GM12878 (cell line): ENCODE data around the gene OR7A5. TPM values are rescaled to one million over a fixed set of nuclear protein-coding genes. Genes with fewer than 3 reads are reported as not detected.
"Not testable (repeated sequence)": the region's sequence is repeated elsewhere in the genome, so short reads cannot be mapped to it uniquely, and the experiment has no call there.

Experiments used
- ATAC-seq: fragments of 200-7000 bp; cut with Tn5 transposase; 3 replicates; pipeline ENCODE4 v1.9.1; 2020; ENCODE audit warnings: mild to moderate bottlenecking, moderate library complexity
- BruUV-seq: library from RNA; stranded (reverse); fragments of 400-500 nt; replicated peaks from 2 replicates; lab custom pipeline; 2021; lab: Mats Ljungman, UMichigan
- CTCF ChIA-PET: fragments of 300-600 bp; sonication (Branson Sonifier 250); formaldehyde crosslinking; extraction: SDS; loops from one replicate; lab custom pipeline; 2021; ENCODE audit warnings: inconsistent platforms; lab: Yijun Ruan, JAX
- POLR2A ChIA-PET: fragments of 350-600 bp; formaldehyde crosslinking; extraction: SDS; loops from one replicate; lab custom pipeline; 2021; ENCODE audit warnings: inconsistent platforms; lab: Charles Lee
- RAD21 ChIA-PET: fragments of 300-600 bp; sonication (Branson Sonifier 250); formaldehyde crosslinking; loops from one replicate; lab custom pipeline; 2023; ENCODE audit warnings: antibody characterized with exemption; ENCODE audit not compliant: unreplicated experiment; lab: Charles Lee
- SMC1A ChIA-PET: fragments of 300-600 bp; sonication (Branson Sonifier 250); formaldehyde crosslinking; loops from one replicate; lab custom pipeline; 2023; ENCODE audit not compliant: unreplicated experiment, uncharacterized antibody; lab: Charles Lee
- DNase-seq: peaks from one replicate; pipeline ENCODE4 v3.0.0-alpha.2; 2011; ENCODE audit warnings: low read depth, low spot score
- FAIRE-seq: peaks from 3 replicates; lab custom pipeline; 2011; peaks lifted over from hg19 to GRCh38; lab: Jason Lieb, UNC
- H2AFZ ChIP-seq: 2 replicates; pipeline ENCODE4 v1.6.0; 2011; ENCODE audit warnings: low read depth, low read length, control low read depth; ENCODE audit not compliant: control insufficient read depth
- H3K27ac ChIP-seq: 2 replicates; pipeline ENCODE4 v1.5.1; 2011; ENCODE audit warnings: control low read depth; ENCODE audit not compliant: control insufficient read depth, insufficient read depth
- H3K27me3 ChIP-seq, 2 experiments: replicated peaks in 1 of 2; 2 replicates each; pipeline versions ENCODE4 v1.6.0 to v1.6.1; 2011; ENCODE audit warnings: low read length in 1 of 2; ENCODE audit not compliant: control insufficient read depth in 2 of 2, insufficient read depth in 2 of 2
- H3K36me3 ChIP-seq, 2 experiments: 2 replicates each; pipeline ENCODE4 v1.5.1; 2011; ENCODE audit warnings: low read length in 1 of 2; ENCODE audit not compliant: control insufficient read depth in 2 of 2, insufficient read depth in 2 of 2
- H3K4me1 ChIP-seq: 2 replicates; pipeline ENCODE4 v1.6.1; 2011; ENCODE audit warnings: mild to moderate bottlenecking, low read length, moderate library complexity, mixed read lengths; ENCODE audit not compliant: control insufficient read depth, insufficient read depth
- H3K4me2 ChIP-seq: 2 replicates; pipeline ENCODE4 v1.6.0; 2011; ENCODE audit warnings: control low read depth; ENCODE audit not compliant: control insufficient read depth, insufficient read depth
- H3K4me3 ChIP-seq: fragments of 200-600 bp; sonication (generic); 2 replicates; pipeline ENCODE4 v1.5.1; 2016
- H3K79me2 ChIP-seq: 2 replicates; pipeline ENCODE4 v1.6.0; 2011; ENCODE audit warnings: low read length; ENCODE audit not compliant: control insufficient read depth, insufficient read depth
- H3K9ac ChIP-seq: 2 replicates; pipeline ENCODE4 v1.8.0; 2011; ENCODE audit warnings: low read length, control low read depth, mixed read lengths; ENCODE audit not compliant: control insufficient read depth, insufficient read depth
- H3K9me3 ChIP-seq: replicated peaks from 3 replicates; pipeline ENCODE4 v1.5.1; 2011; ENCODE audit warnings: mild to moderate bottlenecking, low read length; ENCODE audit not compliant: control insufficient read depth, insufficient read depth
- H4K20me1 ChIP-seq: 2 replicates; pipeline ENCODE4 v1.6.0; 2011; ENCODE audit not compliant: control insufficient read depth, insufficient read depth
- BHLHE40 ChIP-seq, 2 experiments: fragments of 450-650 bp in 1 of 2; IDR thresholded peaks; 2 replicates each; pipeline ENCODE4 v1.6.1; 2011 to 2017; ENCODE audit warnings: low read depth in 2 of 2, borderline replicate concordance in 1 of 2, improper control_type of control experiment in 1 of 2, low read length in 1 of 2, mild to moderate bottlenecking in 1 of 2
- ETV6 ChIP-seq, 2 experiments: fragments of 450-650 bp in 1 of 2; IDR thresholded peaks in 1 of 2; conservative IDR thresholded peaks in 1 of 2; 2 replicates each; pipeline ENCODE4 v1.6.1; 2014; ENCODE audit warnings: antibody characterized with exemption in 1 of 2, borderline replicate concordance in 1 of 2, low read depth in 1 of 2, mild to moderate bottlenecking in 1 of 2, moderate library complexity in 1 of 2
- IKZF2 ChIP-seq, 2 experiments: fragments of 450-650 bp; IDR thresholded peaks; 2 replicates each; pipeline ENCODE4 v1.6.1; 2017; ENCODE audit warnings: mild to moderate bottlenecking in 2 of 2, moderate library complexity in 2 of 2
- MYB ChIP-seq: fragments of 150-350 bp; IDR thresholded peaks from 2 replicates; pipeline ENCODE4 v1.6.1; 2014; ENCODE audit warnings: mild to moderate bottlenecking, low read depth, low read length, borderline replicate concordance
- NFIC ChIP-seq: IDR thresholded peaks from 2 replicates; pipeline ENCODE4 v1.6.1; 2012; ENCODE audit warnings: low read depth, mild to moderate bottlenecking, inconsistent platforms, low read length, moderate library complexity
- NFYB ChIP-seq: IDR thresholded peaks from 2 replicates; pipeline ENCODE4 v1.6.1; 2011; ENCODE audit warnings: low read depth, mild to moderate bottlenecking, low read length, improper control_type of control experiment, moderate library complexity; ENCODE audit not compliant: insufficient read depth
- SP1 ChIP-seq: IDR thresholded peaks from one replicate; pipeline ENCODE4 v1.6.1; 2011; ENCODE audit warnings: low read depth, low read length
- TAF1 ChIP-seq: IDR thresholded peaks from 2 replicates; pipeline ENCODE4 v1.6.1; 2011; ENCODE audit warnings: mild to moderate bottlenecking, low read depth, low read length, borderline replicate concordance
- TARDBP ChIP-seq: IDR thresholded peaks from 2 replicates; pipeline ENCODE4 v1.6.1; 2016; ENCODE audit warnings: borderline replicate concordance
- ZBTB4 ChIP-seq: fragments of 450-650 bp; formaldehyde crosslinking; IDR thresholded peaks from 2 replicates; pipeline ENCODE4 v1.4.0; 2022; ENCODE audit warnings: mild to moderate bottlenecking, moderate library complexity
- WGBS: methylation state at CpG from one replicate; pipeline ENCODE4 v1.1.6; 2016; ENCODE audit warnings: low lambda C conversion rate; ENCODE audit not compliant: insufficient replicate concordance, insufficient coverage; ENCODE audit errors: missing lambda C conversion rate; 5-methylcytosine and 5-hydroxymethylcytosine counted together
- in situ Hi-C: fragments of 300-500 bp; cut with MboI; formaldehyde crosslinking; loops from 9 replicates; pipeline ENCODE4 v1.14.3; 2018; ENCODE audit warnings: mixed read lengths
- intact Hi-C: fragments of 100-400 bp; cut with micrococcal nuclease; formaldehyde crosslinking; loops from one replicate; pipeline ENCODE4 v1.14.2; 2022; ENCODE audit not compliant: unreplicated experiment
- polyA plus RNA-seq, 11 experiments: library from polyadenylated mRNA; depleted of rRNA in 4 of 11; unstranded in 6 of 11; stranded (reverse) in 5 of 11; fragments of >200 nt; fragmentation: Nextera tagmentation in 4 of 11; fragmentation: Illumina TruSeq in 1 of 11; extraction: Ambion mirVana in 4 of 11; extraction: Trizol in 1 of 11; gene quantifications; 1 replicate in 1 of 11; 2 replicates in 10 of 11; pipeline versions ENCODE4 v1.2.1 to v1.2.3, GENCODE V29; 2011 to 2016; ENCODE audit warnings: inconsistent platforms in 2 of 11, missing spikeins in 2 of 11, low read depth in 1 of 11
- total RNA-seq, 4 experiments: library from RNA; depleted of rRNA in 3 of 4; stranded (reverse); fragments of >200 nt in 3 of 4; fragmentation: Illumina TruSeq in 1 of 4; extraction: Trizol in 1 of 4; gene quantifications; 2 replicates each; pipeline versions ENCODE4 v1.2.1 to v1.2.3, GENCODE V29; 2013 to 2021

OR7A5 gene
- total and polyA plus RNA-seq, 10 of the 15 experiments (the other 5 are each of a cell fraction or from before 2014, with no cell fraction given): not detected

- ATAC-seq (no peak), FAIRE-seq (no peak), DNase-seq (no peak)
- no peaks in the 10 kb centered on the region for H3K9me3 ChIP-seq
- TF ChIP-seq MYB: no peak
- TF ChIP-seq IKZF2 (IDR thresholded peaks at IDR 0.05): no peak
- no peak for TF ChIP-seq NFIC
- TF ChIP-seq BHLHE40 (IDR thresholded peaks at IDR 0.05; ENCODE audit: borderline replicate concordance in 1 of 2, low read depth in 2 of 2, low read length in 1 of 2): no peak
- no peak for TF ChIP-seq NFYB
- no peak for TF ChIP-seq TARDBP
- TF ChIP-seq ETV6 (conservative IDR thresholded peaks at IDR 0.05 in 1 of 2, IDR thresholded peaks at IDR 0.05 in 1 of 2; ENCODE audit: borderline replicate concordance in 1 of 2, low read depth in 1 of 2): no peak
- no peak for TF ChIP-seq SP1
- TF ChIP-seq TAF1: no peak
- TF ChIP-seq ZBTB4 (CRISPR knock-in tag): no peak
- intact Hi-C loops: loop anchor here (10.0 kb wide), 1 partner anchor 208 kb away; the partner anchor contains the start of gene NDUFB7
- H2AFZ ChIP-seq: no peak overlapping the region
- no peak overlapping the region for H3K27ac ChIP-seq
- SMC1A ChIA-PET: no interaction called here
- POLR2A ChIA-PET: no interaction called here
- no TSS peak for BruUV-seq
- no peaks in the 10 kb centered on the region for H3K36me3 ChIP-seq
- H3K9ac ChIP-seq: no peak overlapping the region
- no peak overlapping the region for H3K4me3 ChIP-seq
- CTCF ChIA-PET: no interaction called here
- H3K79me2 ChIP-seq: no peaks in the 10 kb centered on the region
- H3K4me1 ChIP-seq: peaks cover 24% of the 10 kb centered on the region; the same call in 1 of the 2 replicates
- no peaks in the 10 kb centered on the region for H4K20me1 ChIP-seq
- H3K27me3 ChIP-seq: no peaks in the 10 kb centered on the region
- 77% methylated on average over 16 of the region's 16 CpGs for WGBS
- in situ Hi-C loops: no loop called here
- no peak overlapping the region for H3K4me2 ChIP-seq
- RAD21 ChIA-PET: no interaction called here
Observed at GRCh38 chr19:14782626-14783409, 52.2 kb downstream of the OR7A5 start.

GRCh38 chr19:14781713-14782536 lies 53.1 kb downstream of the OR7A5 start:
- H3K27ac ChIP-seq, H2AFZ ChIP-seq, H3K4me3 ChIP-seq, BruUV-seq, H3K4me2 ChIP-seq, ATAC-seq, H3K9ac ChIP-seq, in situ Hi-C loops, H3K9me3 ChIP-seq, DNase-seq, POLR2A ChIA-PET, H3K79me2 ChIP-seq, FAIRE-seq, H3K36me3 ChIP-seq, H4K20me1 ChIP-seq, RAD21 ChIA-PET, CTCF ChIA-PET, H3K27me3 ChIP-seq: not testable (repeated sequence)
- WGBS: 72% methylated on average over 17 of the region's 17 CpGs
- intact Hi-C loops: loop anchor here (10.0 kb wide), 1 partner anchor 207 kb away; the partner anchor contains the start of gene NDUFB7
- SMC1A ChIA-PET: interaction anchor here (0.6 kb wide), 1 partner anchor 32 kb away, joined by 3 read pairs; no protein-coding TSS in a partner anchor
- H3K4me1 ChIP-seq: peaks cover 25% of the 10 kb centered on the region; the same call in 1 of the 2 replicates
